AG10803 (cell line): ENCODE measurements around the gene ARRB1.

ENCODE experiments used
- DNase-seq: peaks from one replicate; pipeline ENCODE4 v3.0.0; 2010; ENCODE audit warnings: low read depth
- H3K4me3 ChIP-seq: 2 replicates; pipeline ENCODE4 v1.5.1; 2011; ENCODE audit warnings: mild to moderate bottlenecking, low read length, control low read depth
- CTCF ChIP-seq: conservative IDR thresholded peaks from 2 replicates; pipeline ENCODE4 v1.5.1; 2011; ENCODE audit warnings: mild to moderate bottlenecking, low read length, control low read depth, inconsistent platforms

Gene ARRB1

GRCh38 chr11:75352588-75353206 lies 1.2 kb upstream of the ARRB1 start:
- H3K4me3 ChIP-seq, result peak overlapping the region; percentile 68; the same call in 1 of the 2 replicates
- no peak for TF ChIP-seq CTCF
- DNase-seq, result no peak

GRCh38 chr11:75351791-75352587 lies 528 bp upstream of the ARRB1 start:
- peak; percentile 55 for DNase-seq
- TF ChIP-seq CTCF, result no peak
- H3K4me3 ChIP-seq, result peak overlapping the region; percentile 68

GRCh38 chr11:75350743-75351540 lies 519 bp downstream of the ARRB1 start:
- no peak; the same call in 1 of the 2 replicates for TF ChIP-seq CTCF
- peak; percentile 46 for DNase-seq
- H3K4me3 ChIP-seq, result peak overlapping the region; percentile 68

GRCh38 chr11:75350122-75350742 lies 1.2 kb downstream of the ARRB1 start:
- no peak for TF ChIP-seq CTCF
- H3K4me3 ChIP-seq, result no peak overlapping the region
- DNase-seq, result no peak

- H3K4me3 ChIP-seq, result no peak overlapping the region
- TF ChIP-seq CTCF, result no peak
- no peak for DNase-seq
These were observed 1.8 kb downstream of the ARRB1 start for GRCh38 chr11:75349521-75350116.

GRCh38 chr11:75347781-75348566 lies 3.5 kb downstream of the ARRB1 start:
- no peak overlapping the region for H3K4me3 ChIP-seq
- DNase-seq, result peak; percentile 94

More at GRCh38 chr11:75347781-75348566, 3.5 kb downstream of the ARRB1 start:
- 0 out of 2 replicates have a peak, but pooled peaks have one; percentile 3 for TF ChIP-seq CTCF
